GM12872 (cell line): ENCODE data around the gene C16orf90.

Experiments used
- TF ChIP-seq, protein P1 (sequence below): IDR thresholded peaks from 3 replicates; pipeline ENCODE4 v1.5.1; 2011; ENCODE audit warnings: low read depth, mild to moderate bottlenecking, low read length, moderate library complexity; ENCODE audit not compliant: insufficient read depth

Gene C16orf90

DNA sequence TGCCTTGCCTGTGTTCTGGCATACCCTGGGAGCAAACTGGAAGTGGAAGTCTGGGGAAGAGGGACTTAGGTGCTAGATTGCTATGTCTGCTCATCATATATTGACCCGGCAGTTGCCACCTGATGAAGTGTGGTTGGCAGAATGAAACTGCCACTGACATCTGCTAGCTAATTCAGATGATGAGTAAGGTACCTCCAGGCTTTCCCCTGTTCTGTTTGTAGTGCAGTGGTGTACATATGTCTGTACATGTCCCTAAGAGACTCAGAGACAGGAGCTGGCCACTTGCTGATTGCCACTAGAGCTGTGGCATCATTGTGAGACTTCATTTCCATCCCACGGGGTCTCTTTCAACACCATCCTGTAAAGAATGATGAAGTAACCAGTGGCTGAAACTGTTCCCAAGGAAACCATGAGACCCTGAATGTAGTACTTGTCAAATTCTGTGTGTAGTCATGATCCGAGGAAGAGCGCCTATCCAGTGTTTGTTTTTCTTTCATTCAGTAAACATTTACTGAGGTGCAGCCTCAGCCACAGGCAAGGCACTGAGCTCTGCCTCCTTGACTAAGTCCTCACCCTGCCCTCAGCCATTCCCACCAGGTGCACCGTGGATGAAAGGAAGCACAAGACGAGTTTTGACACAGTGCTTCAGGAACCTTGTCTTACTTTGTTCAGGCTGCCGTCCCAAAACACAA is 18.7 kb upstream of the C16orf90 start:
- TF ChIP-seq, protein P1, sequence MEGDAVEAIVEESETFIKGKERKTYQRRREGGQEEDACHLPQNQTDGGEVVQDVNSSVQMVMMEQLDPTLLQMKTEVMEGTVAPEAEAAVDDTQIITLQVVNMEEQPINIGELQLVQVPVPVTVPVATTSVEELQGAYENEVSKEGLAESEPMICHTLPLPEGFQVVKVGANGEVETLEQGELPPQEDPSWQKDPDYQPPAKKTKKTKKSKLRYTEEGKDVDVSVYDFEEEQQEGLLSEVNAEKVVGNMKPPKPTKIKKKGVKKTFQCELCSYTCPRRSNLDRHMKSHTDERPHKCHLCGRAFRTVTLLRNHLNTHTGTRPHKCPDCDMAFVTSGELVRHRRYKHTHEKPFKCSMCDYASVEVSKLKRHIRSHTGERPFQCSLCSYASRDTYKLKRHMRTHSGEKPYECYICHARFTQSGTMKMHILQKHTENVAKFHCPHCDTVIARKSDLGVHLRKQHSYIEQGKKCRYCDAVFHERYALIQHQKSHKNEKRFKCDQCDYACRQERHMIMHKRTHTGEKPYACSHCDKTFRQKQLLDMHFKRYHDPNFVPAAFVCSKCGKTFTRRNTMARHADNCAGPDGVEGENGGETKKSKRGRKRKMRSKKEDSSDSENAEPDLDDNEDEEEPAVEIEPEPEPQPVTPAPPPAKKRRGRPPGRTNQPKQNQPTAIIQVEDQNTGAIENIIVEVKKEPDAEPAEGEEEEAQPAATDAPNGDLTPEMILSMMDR, result no peak

DNA sequence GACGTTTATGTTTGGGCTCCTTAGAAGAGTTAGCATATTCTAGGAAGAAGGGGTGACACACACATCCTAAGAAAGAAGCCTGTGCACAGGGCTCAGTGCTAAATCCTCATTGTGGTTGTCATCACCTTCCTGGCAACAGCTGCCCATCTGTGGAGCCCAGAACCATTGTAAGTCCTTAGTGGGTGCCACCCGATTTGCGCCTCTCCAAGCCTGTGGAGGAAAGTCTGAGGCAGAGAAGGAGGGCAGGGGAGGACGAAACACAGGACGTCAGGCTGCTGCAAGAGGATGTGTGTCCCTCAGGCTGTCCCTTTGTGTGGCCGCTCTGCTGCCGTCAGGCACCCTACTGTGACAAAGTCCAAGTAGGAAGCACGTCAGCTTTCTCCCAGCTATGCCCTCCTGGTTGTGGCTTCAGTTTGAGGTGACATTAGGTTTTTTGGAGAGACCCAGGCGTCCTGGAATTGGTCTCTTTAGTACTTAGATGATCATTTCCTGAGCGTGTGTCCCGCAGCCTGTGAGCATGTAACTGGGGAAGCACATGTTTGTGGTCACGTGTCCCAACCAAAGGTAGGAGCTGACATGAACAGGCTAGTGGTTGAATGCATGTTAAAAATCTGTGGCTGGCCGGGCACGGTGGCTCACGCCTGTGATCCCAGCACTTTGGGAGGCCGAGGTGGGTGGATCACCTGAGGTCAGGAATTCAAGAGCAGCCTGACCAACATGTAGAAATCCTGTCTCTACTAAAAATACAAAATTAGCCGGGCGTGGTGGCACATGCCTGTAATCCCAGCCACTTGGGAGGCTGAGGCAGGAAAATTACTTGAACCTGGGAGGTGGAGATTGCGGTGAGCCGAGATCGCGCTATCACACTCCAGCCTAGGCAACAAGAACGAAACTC is 16.2 kb upstream of the C16orf90 start:
- TF ChIP-seq, protein P1, result no peak

DNA sequence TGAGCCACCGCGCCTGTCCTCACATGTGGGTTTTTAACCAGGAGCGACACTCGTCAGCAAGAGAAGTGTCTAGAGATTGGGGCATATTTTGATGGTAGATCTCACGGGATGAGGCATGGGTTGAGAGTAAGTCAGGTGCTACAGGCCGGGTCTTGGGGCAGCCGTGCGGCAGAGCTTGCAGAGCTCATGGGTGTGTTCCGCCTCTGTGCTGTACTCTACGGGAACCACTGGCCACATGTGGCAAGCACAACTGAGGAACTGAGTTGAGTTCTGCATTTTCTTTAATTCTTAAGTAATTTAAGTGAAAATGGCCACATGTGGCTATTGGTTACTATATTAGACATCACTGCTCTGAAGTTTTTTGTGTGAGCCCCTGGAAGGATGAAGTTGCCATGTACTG is 15.1 kb upstream of the C16orf90 start:
- TF ChIP-seq, protein P1, result no peak

DNA sequence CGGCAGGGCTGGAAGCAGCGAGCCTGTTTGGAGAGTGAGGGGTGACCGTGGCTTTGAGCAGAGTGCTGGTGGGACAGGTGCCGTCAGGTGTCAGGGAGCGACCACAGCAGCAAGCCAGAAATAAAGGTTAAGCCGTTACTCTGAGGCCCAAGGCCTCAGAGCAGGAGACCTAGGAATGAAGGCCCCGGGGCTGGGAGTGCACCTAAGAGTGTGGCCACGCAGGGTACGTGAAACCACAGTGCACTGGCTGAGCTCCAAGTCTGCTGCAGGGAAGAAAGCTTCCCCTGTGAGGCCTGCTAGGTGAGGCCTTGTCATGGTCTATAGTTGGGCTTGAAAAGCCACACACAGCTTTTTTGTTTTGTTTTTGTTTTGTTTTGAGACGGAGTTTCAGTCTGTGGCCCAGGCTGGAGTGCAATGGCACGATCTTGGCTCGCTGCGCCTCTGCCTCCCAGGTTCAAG is 14.2 kb upstream of the C16orf90 start:
- TF ChIP-seq, protein P1, result no peak

DNA sequence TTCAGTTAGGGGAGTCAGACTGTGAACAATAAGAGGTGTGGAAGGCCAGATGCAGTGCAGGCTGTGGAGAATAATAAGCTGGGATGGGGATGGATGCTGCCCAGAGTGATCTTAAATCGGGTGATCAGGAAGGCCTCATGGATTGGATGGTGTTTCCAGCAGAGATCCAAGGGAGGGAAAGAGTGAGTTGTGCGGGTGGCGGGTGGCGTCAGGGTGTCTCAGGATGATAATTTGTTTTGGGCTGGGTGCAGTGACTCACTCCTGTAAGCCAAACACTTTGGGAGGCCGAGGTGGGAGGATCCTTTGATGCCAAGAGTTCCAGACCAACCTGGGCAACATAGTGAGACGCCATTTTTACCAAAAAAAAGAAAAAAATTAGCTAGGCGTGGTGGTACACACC is 13.4 kb upstream of the C16orf90 start:
- TF ChIP-seq, protein P1, result no peak

DNA sequence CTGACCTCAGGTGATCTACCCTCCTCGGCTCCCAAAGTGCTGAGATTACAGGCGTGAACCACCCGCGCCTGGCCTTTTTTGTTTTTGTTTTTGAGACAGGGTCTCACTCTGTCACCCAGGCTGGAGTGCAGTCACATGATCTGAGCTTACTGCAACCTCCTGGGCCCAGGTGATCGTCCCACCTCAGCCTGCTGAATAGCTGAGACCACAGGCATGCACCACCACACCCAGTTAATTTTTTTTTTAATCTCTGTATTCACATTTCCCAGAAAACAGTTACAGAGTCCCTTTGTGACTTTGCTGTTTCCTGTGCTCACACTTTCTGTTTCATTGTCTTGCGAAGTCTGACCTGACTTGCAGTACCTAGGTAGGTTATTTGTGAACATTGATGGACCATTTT is 8.2 kb upstream of the C16orf90 start:
- TF ChIP-seq, protein P1, result no peak

DNA sequence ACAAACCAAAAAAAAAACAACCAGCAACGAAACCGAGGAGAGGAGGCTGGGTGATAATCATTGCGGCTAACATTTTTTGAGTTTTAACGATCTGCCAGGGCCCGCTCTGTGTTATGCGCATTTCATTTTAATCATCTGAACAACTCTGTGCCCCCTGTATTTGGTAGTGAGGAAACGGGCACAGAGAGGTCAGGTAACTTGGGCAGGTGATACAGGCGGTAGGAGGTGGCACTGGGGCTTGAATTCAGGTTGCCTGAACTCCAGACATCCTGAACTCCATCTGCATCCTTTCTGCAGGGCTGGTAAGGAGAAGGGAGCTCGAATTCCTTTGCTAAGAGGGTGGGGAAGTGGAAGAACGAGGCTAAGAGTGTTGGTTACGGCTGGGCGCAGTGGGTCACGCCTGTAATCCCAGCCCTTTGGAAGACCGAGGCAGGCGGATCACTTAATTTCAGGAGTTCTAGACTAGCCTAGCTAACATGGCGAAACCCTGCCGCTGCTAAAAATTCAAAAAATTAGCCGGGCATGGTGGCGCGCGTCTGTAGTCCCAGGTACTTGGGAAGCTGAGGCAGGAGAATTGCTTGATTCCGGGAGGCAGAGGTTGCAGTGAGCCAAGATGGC is 6.6 kb upstream of the C16orf90 start:
- TF ChIP-seq, protein P1, result no peak
